GM12878 (cell line): Measurements from ENCODE around the gene DENND6B. TPM values are rescaled to one million over a fixed set of nuclear protein-coding genes. Genes with fewer than 3 reads are reported as not detected.

Experiments used
- ATAC-seq: fragments of 200-7000 bp; cut with Tn5 transposase; 3 replicates; pipeline ENCODE4 v1.9.1; 2020; ENCODE audit warnings: mild to moderate bottlenecking, moderate library complexity
- BruUV-seq: library from RNA; stranded (reverse); fragments of 400-500 nt; replicated peaks from 2 replicates; lab custom pipeline; 2021; lab: Mats Ljungman, UMichigan
- CTCF ChIA-PET: fragments of 300-600 bp; sonication (Branson Sonifier 250); formaldehyde crosslinking; extraction: SDS; loops from one replicate; lab custom pipeline; 2021; ENCODE audit warnings: inconsistent platforms; lab: Yijun Ruan, JAX
- POLR2A ChIA-PET: fragments of 350-600 bp; formaldehyde crosslinking; extraction: SDS; loops from one replicate; lab custom pipeline; 2021; ENCODE audit warnings: inconsistent platforms; lab: Charles Lee
- RAD21 ChIA-PET: fragments of 300-600 bp; sonication (Branson Sonifier 250); formaldehyde crosslinking; loops from one replicate; lab custom pipeline; 2023; ENCODE audit warnings: antibody characterized with exemption; ENCODE audit not compliant: unreplicated experiment; lab: Charles Lee
- SMC1A ChIA-PET: fragments of 300-600 bp; sonication (Branson Sonifier 250); formaldehyde crosslinking; loops from one replicate; lab custom pipeline; 2023; ENCODE audit not compliant: unreplicated experiment, uncharacterized antibody; lab: Charles Lee
- DNase-seq: peaks from one replicate; pipeline ENCODE4 v3.0.0-alpha.2; 2011; ENCODE audit warnings: low read depth, low spot score
- FAIRE-seq: peaks from 3 replicates; lab custom pipeline; 2011; peaks lifted over from hg19 to GRCh38; lab: Jason Lieb, UNC
- H2AFZ ChIP-seq: 2 replicates; pipeline ENCODE4 v1.6.0; 2011; ENCODE audit warnings: low read depth, low read length, control low read depth; ENCODE audit not compliant: control insufficient read depth
- H3K27ac ChIP-seq: 2 replicates; pipeline ENCODE4 v1.5.1; 2011; ENCODE audit warnings: control low read depth; ENCODE audit not compliant: control insufficient read depth, insufficient read depth
- H3K27me3 ChIP-seq, 2 experiments: replicated peaks in 1 of 2; 2 replicates each; pipeline versions ENCODE4 v1.6.0 to v1.6.1; 2011; ENCODE audit warnings: low read length in 1 of 2; ENCODE audit not compliant: control insufficient read depth in 2 of 2, insufficient read depth in 2 of 2
- H3K36me3 ChIP-seq, 2 experiments: 2 replicates each; pipeline ENCODE4 v1.5.1; 2011; ENCODE audit warnings: low read length in 1 of 2; ENCODE audit not compliant: control insufficient read depth in 2 of 2, insufficient read depth in 2 of 2
- H3K4me1 ChIP-seq: 2 replicates; pipeline ENCODE4 v1.6.1; 2011; ENCODE audit warnings: mild to moderate bottlenecking, low read length, moderate library complexity, mixed read lengths; ENCODE audit not compliant: control insufficient read depth, insufficient read depth
- H3K4me2 ChIP-seq: 2 replicates; pipeline ENCODE4 v1.6.0; 2011; ENCODE audit warnings: control low read depth; ENCODE audit not compliant: control insufficient read depth, insufficient read depth
- H3K4me3 ChIP-seq: fragments of 200-600 bp; sonication (generic); 2 replicates; pipeline ENCODE4 v1.5.1; 2016
- H3K79me2 ChIP-seq: 2 replicates; pipeline ENCODE4 v1.6.0; 2011; ENCODE audit warnings: low read length; ENCODE audit not compliant: control insufficient read depth, insufficient read depth
- H3K9ac ChIP-seq: 2 replicates; pipeline ENCODE4 v1.8.0; 2011; ENCODE audit warnings: low read length, control low read depth, mixed read lengths; ENCODE audit not compliant: control insufficient read depth, insufficient read depth
- H3K9me3 ChIP-seq: replicated peaks from 3 replicates; pipeline ENCODE4 v1.5.1; 2011; ENCODE audit warnings: mild to moderate bottlenecking, low read length; ENCODE audit not compliant: control insufficient read depth, insufficient read depth
- H4K20me1 ChIP-seq: 2 replicates; pipeline ENCODE4 v1.6.0; 2011; ENCODE audit not compliant: control insufficient read depth, insufficient read depth
- ETV6 ChIP-seq, 2 experiments: fragments of 450-650 bp in 1 of 2; IDR thresholded peaks in 1 of 2; conservative IDR thresholded peaks in 1 of 2; 2 replicates each; pipeline ENCODE4 v1.6.1; 2014; ENCODE audit warnings: antibody characterized with exemption in 1 of 2, borderline replicate concordance in 1 of 2, low read depth in 1 of 2, mild to moderate bottlenecking in 1 of 2, moderate library complexity in 1 of 2
- EZH2 ChIP-seq: IDR thresholded peaks from 2 replicates; pipeline ENCODE4 v1.6.1; 2012; ENCODE audit warnings: low read depth, mild to moderate bottlenecking, control low read depth, inconsistent platforms, low read length, borderline replicate concordance; ENCODE audit not compliant: control insufficient read depth
- FOXK2 ChIP-seq: fragments of 450-650 bp; IDR thresholded peaks from 2 replicates; pipeline ENCODE4 v1.6.1; 2017; ENCODE audit warnings: mild to moderate bottlenecking, moderate library complexity
- NBN ChIP-seq: fragments of 450-650 bp; IDR thresholded peaks from 2 replicates; pipeline ENCODE4 v1.6.1; 2016
- WGBS: methylation state at CpG from one replicate; pipeline ENCODE4 v1.1.6; 2016; ENCODE audit warnings: low lambda C conversion rate; ENCODE audit not compliant: insufficient replicate concordance, insufficient coverage; ENCODE audit errors: missing lambda C conversion rate; 5-methylcytosine and 5-hydroxymethylcytosine counted together
- in situ Hi-C: fragments of 300-500 bp; cut with MboI; formaldehyde crosslinking; loops from 9 replicates; pipeline ENCODE4 v1.14.3; 2018; ENCODE audit warnings: mixed read lengths
- intact Hi-C: fragments of 100-400 bp; cut with micrococcal nuclease; formaldehyde crosslinking; loops from one replicate; pipeline ENCODE4 v1.14.2; 2022; ENCODE audit not compliant: unreplicated experiment
- polyA plus RNA-seq, 11 experiments: library from polyadenylated mRNA; depleted of rRNA in 4 of 11; unstranded in 6 of 11; stranded (reverse) in 5 of 11; fragments of >200 nt; fragmentation: Nextera tagmentation in 4 of 11; fragmentation: Illumina TruSeq in 1 of 11; extraction: Ambion mirVana in 4 of 11; extraction: Trizol in 1 of 11; gene quantifications; 1 replicate in 1 of 11; 2 replicates in 10 of 11; pipeline versions ENCODE4 v1.2.1 to v1.2.3, GENCODE V29; 2011 to 2016; ENCODE audit warnings: inconsistent platforms in 2 of 11, missing spikeins in 2 of 11, low read depth in 1 of 11
- total RNA-seq, 4 experiments: library from RNA; depleted of rRNA in 3 of 4; stranded (reverse); fragments of >200 nt in 3 of 4; fragmentation: Illumina TruSeq in 1 of 4; extraction: Trizol in 1 of 4; gene quantifications; 2 replicates each; pipeline versions ENCODE4 v1.2.1 to v1.2.3, GENCODE V29; 2013 to 2021
- TF ChIP-seq, protein P1 (sequence below): fragments of 450-650 bp; IDR thresholded peaks from 2 replicates; pipeline ENCODE4 v1.6.1; 2017; ENCODE audit warnings: antibody characterized with exemption, mild to moderate bottlenecking, moderate library complexity
- TF ChIP-seq, protein P2 (sequence below): fragments of 450-650 bp; formaldehyde crosslinking; IDR thresholded peaks from 2 replicates; pipeline ENCODE4 v1.5.0; 2022; ENCODE audit warnings: mild to moderate bottlenecking, missing genetic modification characterization
- TF ChIP-seq, protein P3 (sequence below): IDR thresholded peaks from 2 replicates; pipeline ENCODE4 v1.6.1; 2011; ENCODE audit warnings: borderline replicate concordance, low read depth, mild to moderate bottlenecking, moderate library complexity, low read length; ENCODE audit not compliant: insufficient read depth, poor library complexity, severe bottlenecking

Gene DENND6B
- total and polyA plus RNA-seq, 10 of the 15 experiments (the other 5 are each of a cell fraction or from before 2014, with no cell fraction given): 0.72 to 11.3 (median 6.2) TPM

DNA sequence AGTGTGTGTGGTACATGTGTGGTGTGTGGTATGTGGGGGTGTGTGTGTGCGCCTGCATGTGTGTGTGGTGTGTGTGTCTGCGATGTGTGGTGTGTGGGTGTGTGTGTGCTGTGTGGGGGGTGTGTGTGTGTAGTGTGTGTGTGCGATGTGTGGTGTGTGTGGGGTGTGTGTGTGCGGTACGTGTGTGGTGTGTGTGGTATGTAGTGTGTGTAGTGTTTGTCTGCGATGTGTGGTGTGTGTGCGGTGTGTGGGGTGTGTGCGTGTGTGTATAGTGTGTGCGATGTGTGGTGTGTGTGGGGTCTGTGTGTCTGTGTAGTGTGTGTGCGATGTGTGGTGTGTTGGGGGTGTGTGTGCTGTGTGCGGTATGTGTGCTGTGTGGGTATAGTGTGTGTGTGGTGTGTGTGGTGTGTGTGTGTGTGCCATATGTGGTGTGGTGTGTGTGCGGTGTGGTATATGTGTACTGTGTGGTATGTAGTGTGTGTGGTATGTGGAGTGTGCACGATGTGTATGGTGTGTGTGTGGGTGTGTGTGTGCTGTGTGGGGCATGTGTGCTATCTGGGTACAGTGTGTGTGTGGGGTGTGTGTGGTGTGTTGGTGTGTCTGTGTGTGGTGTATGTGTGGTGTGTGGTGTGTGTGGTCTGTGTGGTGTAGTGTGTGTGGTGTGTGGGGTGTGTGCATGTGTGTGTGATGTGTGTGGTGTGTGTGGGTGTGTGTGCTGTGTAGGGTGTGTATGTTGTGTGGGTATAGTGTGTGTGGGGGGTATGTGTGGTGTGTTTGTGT, 10.6 kb upstream of the DENND6B start:
- SMC1A ChIA-PET: no interaction called here
- Histone ChIP-seq H3K4me2 (no peak overlapping the region), H3K27me3 (no peaks in the 10 kb centered on the region), H2AFZ (no peak overlapping the region), H3K4me3 (no peak overlapping the region), H3K79me2 (no peaks in the 10 kb centered on the region), H4K20me1 (no peaks in the 10 kb centered on the region), H3K27ac (no peak overlapping the region), H3K9ac (no peak overlapping the region), H3K9me3 (no peaks in the 10 kb centered on the region), H3K4me1 (peaks cover 16% of the 10 kb centered on the region), H3K36me3 (no peaks in the 10 kb centered on the region)
- ATAC-seq (no peak), DNase-seq (no peak), FAIRE-seq (no peak)
- intact Hi-C loops (no loop called here), in situ Hi-C loops (no loop called here)
- WGBS: 97% methylated on average over 13 of the region's 13 CpGs
- CTCF ChIA-PET: no interaction called here
- no TSS peak for BruUV-seq
- RAD21 ChIA-PET: no interaction called here
- no peak for TF ChIP-seq NBN
- TF ChIP-seq, protein P1, sequence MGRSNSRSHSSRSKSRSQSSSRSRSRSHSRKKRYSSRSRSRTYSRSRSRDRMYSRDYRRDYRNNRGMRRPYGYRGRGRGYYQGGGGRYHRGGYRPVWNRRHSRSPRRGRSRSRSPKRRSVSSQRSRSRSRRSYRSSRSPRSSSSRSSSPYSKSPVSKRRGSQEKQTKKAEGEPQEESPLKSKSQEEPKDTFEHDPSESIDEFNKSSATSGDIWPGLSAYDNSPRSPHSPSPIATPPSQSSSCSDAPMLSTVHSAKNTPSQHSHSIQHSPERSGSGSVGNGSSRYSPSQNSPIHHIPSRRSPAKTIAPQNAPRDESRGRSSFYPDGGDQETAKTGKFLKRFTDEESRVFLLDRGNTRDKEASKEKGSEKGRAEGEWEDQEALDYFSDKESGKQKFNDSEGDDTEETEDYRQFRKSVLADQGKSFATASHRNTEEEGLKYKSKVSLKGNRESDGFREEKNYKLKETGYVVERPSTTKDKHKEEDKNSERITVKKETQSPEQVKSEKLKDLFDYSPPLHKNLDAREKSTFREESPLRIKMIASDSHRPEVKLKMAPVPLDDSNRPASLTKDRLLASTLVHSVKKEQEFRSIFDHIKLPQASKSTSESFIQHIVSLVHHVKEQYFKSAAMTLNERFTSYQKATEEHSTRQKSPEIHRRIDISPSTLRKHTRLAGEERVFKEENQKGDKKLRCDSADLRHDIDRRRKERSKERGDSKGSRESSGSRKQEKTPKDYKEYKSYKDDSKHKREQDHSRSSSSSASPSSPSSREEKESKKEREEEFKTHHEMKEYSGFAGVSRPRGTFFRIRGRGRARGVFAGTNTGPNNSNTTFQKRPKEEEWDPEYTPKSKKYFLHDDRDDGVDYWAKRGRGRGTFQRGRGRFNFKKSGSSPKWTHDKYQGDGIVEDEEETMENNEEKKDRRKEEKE: no peak
- 0 out of 2 replicates have a peak, but pooled peaks have one; percentile 13 for TF ChIP-seq FOXK2
- no peak for TF ChIP-seq EZH2
- TF ChIP-seq, protein P2, sequence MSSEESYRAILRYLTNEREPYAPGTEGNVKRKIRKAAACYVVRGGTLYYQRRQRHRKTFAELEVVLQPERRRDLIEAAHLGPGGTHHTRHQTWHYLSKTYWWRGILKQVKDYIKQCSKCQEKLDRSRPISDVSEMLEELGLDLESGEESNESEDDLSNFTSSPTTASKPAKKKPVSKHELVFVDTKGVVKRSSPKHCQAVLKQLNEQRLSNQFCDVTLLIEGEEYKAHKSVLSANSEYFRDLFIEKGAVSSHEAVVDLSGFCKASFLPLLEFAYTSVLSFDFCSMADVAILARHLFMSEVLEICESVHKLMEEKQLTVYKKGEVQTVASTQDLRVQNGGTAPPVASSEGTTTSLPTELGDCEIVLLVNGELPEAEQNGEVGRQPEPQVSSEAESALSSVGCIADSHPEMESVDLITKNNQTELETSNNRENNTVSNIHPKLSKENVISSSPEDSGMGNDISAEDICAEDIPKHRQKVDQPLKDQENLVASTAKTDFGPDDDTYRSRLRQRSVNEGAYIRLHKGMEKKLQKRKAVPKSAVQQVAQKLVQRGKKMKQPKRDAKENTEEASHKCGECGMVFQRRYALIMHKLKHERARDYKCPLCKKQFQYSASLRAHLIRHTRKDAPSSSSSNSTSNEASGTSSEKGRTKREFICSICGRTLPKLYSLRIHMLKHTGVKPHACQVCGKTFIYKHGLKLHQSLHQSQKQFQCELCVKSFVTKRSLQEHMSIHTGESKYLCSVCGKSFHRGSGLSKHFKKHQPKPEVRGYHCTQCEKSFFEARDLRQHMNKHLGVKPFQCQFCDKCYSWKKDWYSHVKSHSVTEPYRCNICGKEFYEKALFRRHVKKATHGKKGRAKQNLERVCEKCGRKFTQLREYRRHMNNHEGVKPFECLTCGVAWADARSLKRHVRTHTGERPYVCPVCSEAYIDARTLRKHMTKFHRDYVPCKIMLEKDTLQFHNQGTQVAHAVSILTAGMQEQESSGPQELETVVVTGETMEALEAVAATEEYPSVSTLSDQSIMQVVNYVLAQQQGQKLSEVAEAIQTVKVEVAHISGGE: no peak
- TF ChIP-seq ETV6 (conservative IDR thresholded peaks at IDR 0.05 in 1 of 2, IDR thresholded peaks at IDR 0.05 in 1 of 2; ENCODE audit: borderline replicate concordance in 1 of 2, low read depth in 1 of 2): no peak
- TF ChIP-seq, protein P3, sequence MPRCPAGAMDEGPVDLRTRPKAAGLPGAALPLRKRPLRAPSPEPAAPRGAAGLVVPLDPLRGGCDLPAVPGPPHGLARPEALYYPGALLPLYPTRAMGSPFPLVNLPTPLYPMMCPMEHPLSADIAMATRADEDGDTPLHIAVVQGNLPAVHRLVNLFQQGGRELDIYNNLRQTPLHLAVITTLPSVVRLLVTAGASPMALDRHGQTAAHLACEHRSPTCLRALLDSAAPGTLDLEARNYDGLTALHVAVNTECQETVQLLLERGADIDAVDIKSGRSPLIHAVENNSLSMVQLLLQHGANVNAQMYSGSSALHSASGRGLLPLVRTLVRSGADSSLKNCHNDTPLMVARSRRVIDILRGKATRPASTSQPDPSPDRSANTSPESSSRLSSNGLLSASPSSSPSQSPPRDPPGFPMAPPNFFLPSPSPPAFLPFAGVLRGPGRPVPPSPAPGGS: peak; percentile 91
- POLR2A ChIA-PET: no interaction called here
